Heart left ventricle (tissue), 16 donors: ENCODE measurements around the gene SLC16A8. TPM values are rescaled to one million over a fixed set of nuclear protein-coding genes. Genes with fewer than 3 reads are reported as not detected.

ENCODE experiments used
- ATAC-seq, 4 donors: fragments of 200-7000 bp; cut with Tn5 transposase; one replicate each; pipeline ENCODE4 v1.9.1; 2020 to 2022; ENCODE audit warnings: moderate library complexity in 4 of 4, mild to moderate bottlenecking in 3 of 4, moderate number of reproducible peaks in 1 of 4
- DNase-seq, 5 donors: peaks; one replicate each; pipeline ENCODE4 v3.0.0-alpha.2; 2020
- H3K27ac ChIP-seq, 12 donors: fragments of 200-600 bp; sonication (generic) in 4 of 12; one replicate each; pipeline versions ENCODE4 v1.5.0 to v1.8.0; 2016 to 2022; ENCODE audit warnings: mild to moderate bottlenecking in 2 of 12
- H3K27me3 ChIP-seq, 9 donors: fragments of 200-600 bp; sonication (generic) in 2 of 9; one replicate each; pipeline versions ENCODE4 v1.5.1 to v1.8.0; 2016 to 2022; ENCODE audit warnings: mild to moderate bottlenecking in 3 of 9
- H3K36me3 ChIP-seq, 9 donors: fragments of 200-600 bp; sonication (generic) in 2 of 9; one replicate each; pipeline versions ENCODE4 v1.5.0 to v1.8.0; 2018 to 2022; ENCODE audit warnings: mild to moderate bottlenecking in 2 of 9
- H3K4me1 ChIP-seq, 12 donors: fragments of 200-600 bp; sonication (generic) in 4 of 12; one replicate each; pipeline versions ENCODE4 v1.5.0 to v1.8.0; 2016 to 2022; ENCODE audit warnings: mild to moderate bottlenecking in 3 of 12
- H3K4me3 ChIP-seq, 12 donors: fragments of 200-600 bp; sonication (generic) in 4 of 12; one replicate each; pipeline versions ENCODE4 v1.5.0 to v1.8.0; 2017 to 2022; ENCODE audit warnings: mild to moderate bottlenecking in 9 of 12, moderate library complexity in 4 of 12
- H3K9me3 ChIP-seq, 12 donors: fragments of 200-600 bp; sonication (generic) in 4 of 12; one replicate each; pipeline versions ENCODE4 v1.5.0 to v1.8.0; 2016 to 2022; ENCODE audit warnings: mild to moderate bottlenecking in 1 of 12
- POLR2A ChIP-seq, 2 donors: fragments of 450-650 bp; IDR thresholded peaks; one replicate each; pipeline ENCODE4 v1.6.1; 2017; ENCODE audit warnings: antibody characterized with exemption in 2 of 2, mild to moderate bottlenecking in 2 of 2, moderate library complexity in 2 of 2
- WGBS, 4 donors: extraction: QIAGEN DNeasy Blood & Tissue Kit in 2 of 4; methylation state at CpG; one replicate each; pipeline versions ENCODE4 v1.1.5 to v1.1.7; 2013 to 2018; 5-methylcytosine and 5-hydroxymethylcytosine counted together
- intact Hi-C, 10 donors: fragments of 100-400 bp; cut with DNase I; formaldehyde crosslinking; loops; one replicate each; pipeline versions ENCODE4 v1.11.1 to v1.14.2; 2022
- polyA plus RNA-seq, 2 donors: library from polyadenylated mRNA; stranded (reverse); fragments of 200-250 nt; gene quantifications; one replicate each; pipeline ENCODE4 v1.2.3, GENCODE V29; 2013
- total RNA-seq, 9 donors: library from RNA; depleted of rRNA in 2 of 9; stranded (reverse); fragments of >200 nt in 2 of 9; fragmentation: NEBNext Ultra II Directional in 3 of 9; extraction: Animal tissue kit (Norgen Biotek cat#: 25700) in 3 of 9; gene quantifications; one replicate each; pipeline versions ENCODE4 v1.1.0 to v1.2.4, GENCODE V29; 2016 to 2023
- TF ChIP-seq, protein P1 (sequence below), 12 donors: fragments of 200-600 bp; sonication (generic) in 4 of 12; IDR thresholded peaks; one replicate each; pipeline versions ENCODE4 v1.5.0 to v1.8.0; 2018 to 2022; ENCODE audit warnings: antibody characterized with exemption in 12 of 12, mild to moderate bottlenecking in 5 of 12
- donor health status: ischemic (EF 13 %, LVEDD 7.1; RV severe dilation, severe dysfunction).
- donor health status: healthy with polysubstance abuse.
- donor health status: DM: no; HTN: yes; CAD: no.
- donor health status: DM: no; HTN: no; CAD: no.
- donor health status: ischemic (EF 25% LVEDD 6.9; RV normal size, moderate dysfunction).
- donor health status: ischemic (EF 25% LVEDD 5.7; RV mildly dilated, moderate dysfunction).
- donor health status: healthy.
- donor health status: DM: yes; HTN: yes; CAD: no.
- donor health status: ischemic (EF 35%, LVEDD 5.7; RV mildly dilated, moderate dysfunction).
- donor health status: nonischemic (EF 11% LVEDD 7.7; RV severe dilation, severe dysfunction).
- donor health status: DM: yes; HTN: yes; CAD: no.
- donor health status: PGD.
- donor health status: ischemic (EF 29% LVEDD 5.4; RV normal size, mild dysfunction).
- donor health status: nonischemic (EF 23%, LVEDD 6.1; RV moderate dilation, normal function).

Gene SLC16A8
- total and polyA plus RNA-seq, 11 donors, result 0.34 TPM; not detected in 10

- TF ChIP-seq, protein P1, sequence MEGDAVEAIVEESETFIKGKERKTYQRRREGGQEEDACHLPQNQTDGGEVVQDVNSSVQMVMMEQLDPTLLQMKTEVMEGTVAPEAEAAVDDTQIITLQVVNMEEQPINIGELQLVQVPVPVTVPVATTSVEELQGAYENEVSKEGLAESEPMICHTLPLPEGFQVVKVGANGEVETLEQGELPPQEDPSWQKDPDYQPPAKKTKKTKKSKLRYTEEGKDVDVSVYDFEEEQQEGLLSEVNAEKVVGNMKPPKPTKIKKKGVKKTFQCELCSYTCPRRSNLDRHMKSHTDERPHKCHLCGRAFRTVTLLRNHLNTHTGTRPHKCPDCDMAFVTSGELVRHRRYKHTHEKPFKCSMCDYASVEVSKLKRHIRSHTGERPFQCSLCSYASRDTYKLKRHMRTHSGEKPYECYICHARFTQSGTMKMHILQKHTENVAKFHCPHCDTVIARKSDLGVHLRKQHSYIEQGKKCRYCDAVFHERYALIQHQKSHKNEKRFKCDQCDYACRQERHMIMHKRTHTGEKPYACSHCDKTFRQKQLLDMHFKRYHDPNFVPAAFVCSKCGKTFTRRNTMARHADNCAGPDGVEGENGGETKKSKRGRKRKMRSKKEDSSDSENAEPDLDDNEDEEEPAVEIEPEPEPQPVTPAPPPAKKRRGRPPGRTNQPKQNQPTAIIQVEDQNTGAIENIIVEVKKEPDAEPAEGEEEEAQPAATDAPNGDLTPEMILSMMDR (IDR thresholded peaks at IDR 0.05), result no peak
- no peak for TF ChIP-seq POLR2A (IDR thresholded peaks at IDR 0.05)
- ATAC-seq (no peak), DNase-seq (peak in 2 of 5 donors; percentile 20 to 50)
- peaks cover 0 to 29% (median 9%) of the 10 kb centered on the region in 9 donors for H3K27me3 ChIP-seq
- H3K9me3 ChIP-seq, result no peaks in the 10 kb centered on the region
- peaks cover 0 to 21% (median 13%) of the 10 kb centered on the region in 9 donors for H3K36me3 ChIP-seq
- no peak overlapping the region for H3K27ac ChIP-seq
- no peak overlapping the region for H3K4me3 ChIP-seq
- H3K4me1 ChIP-seq, result peaks cover 5 to 23% (median 15%) of the 10 kb centered on the region in 12 donors
- 71 to 80% (median 79%) methylated on average over 14 to 22 of the region's 22 CpGs for WGBS, 4 donors
- intact Hi-C loops, result loop anchor here in 1 of 10 donors (10.0 kb wide), 1 partner anchor 247 kb away; no protein-coding TSS in a partner anchor
These were observed 5.7 kb downstream of the SLC16A8 start for GRCh38 chr22:38078046-38078840.

- TF ChIP-seq, protein P1 (IDR thresholded peaks at IDR 0.05), result no peak
- no peak for TF ChIP-seq POLR2A (IDR thresholded peaks at IDR 0.05)
- no peak for ATAC-seq
- Histone ChIP-seq H3K4me1 (peaks cover 5 to 22% (median 14%) of the 10 kb centered on the region in 12 donors), H3K36me3 (peaks cover 0 to 27% (median 19%) of the 10 kb centered on the region in 9 donors), H3K4me3 (no peak overlapping the region), H3K9me3 (no peaks in the 10 kb centered on the region), H3K27ac (no peak overlapping the region), H3K27me3 (peaks cover 0 to 23% (median 8%) of the 10 kb centered on the region in 9 donors)
- WGBS, 4 donors, result 75 to 84% (median 77%) methylated on average over 13 to 14 of the region's 14 CpGs
- intact Hi-C loops, result loop anchor here in 1 of 10 donors (10.0 kb wide), 1 partner anchor 247 kb away; no protein-coding TSS in a partner anchor
- DNase-seq, result peak in 1 of 5 donors; percentile 55
These were observed 6.4 kb downstream of the SLC16A8 start for GRCh38 chr22:38077595-38077994.

DNA sequence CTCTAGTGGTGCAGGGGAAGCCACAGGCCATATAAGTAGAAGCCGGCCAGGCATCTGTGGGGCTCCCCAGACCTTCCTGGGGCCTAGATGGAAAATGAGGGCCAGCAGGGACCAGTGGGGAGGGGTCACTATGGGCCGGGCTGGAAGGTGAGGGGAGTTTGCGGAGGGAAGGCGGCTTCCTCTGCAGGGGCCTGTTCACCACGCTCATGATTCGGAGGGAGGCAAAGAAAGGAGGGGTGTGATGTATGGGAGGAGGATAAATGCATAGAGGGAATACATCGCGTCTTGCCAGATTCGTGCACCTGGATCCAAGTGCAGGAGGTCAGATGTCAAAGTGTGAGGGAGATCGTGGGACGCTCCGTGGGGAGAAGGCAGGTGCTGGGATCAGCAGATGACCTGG is 6.9 kb downstream of the SLC16A8 start:
- DNase-seq (peak in 1 of 5 donors; percentile 33), ATAC-seq (no peak)
- H3K27me3 ChIP-seq, result peaks cover 0 to 18% (median 5%) of the 10 kb centered on the region in 9 donors
- TF ChIP-seq, protein P1 (IDR thresholded peaks at IDR 0.05), result no peak
- TF ChIP-seq POLR2A (IDR thresholded peaks at IDR 0.05), result no peak
- H3K27ac ChIP-seq, result no peak overlapping the region
- H3K4me3 ChIP-seq, result no peak overlapping the region
- intact Hi-C loops, result loop anchor here in 1 of 10 donors (10.0 kb wide), 1 partner anchor 248 kb away; no protein-coding TSS in a partner anchor
- peaks cover 5 to 17% (median 12%) of the 10 kb centered on the region in 12 donors for H3K4me1 ChIP-seq
- H3K9me3 ChIP-seq, result no peaks in the 10 kb centered on the region
- peaks cover 0 to 32% (median 23%) of the 10 kb centered on the region in 9 donors for H3K36me3 ChIP-seq
- 86 to 89% (median 88%) methylated on average over 12 of the region's 12 CpGs for WGBS, 4 donors

DNA sequence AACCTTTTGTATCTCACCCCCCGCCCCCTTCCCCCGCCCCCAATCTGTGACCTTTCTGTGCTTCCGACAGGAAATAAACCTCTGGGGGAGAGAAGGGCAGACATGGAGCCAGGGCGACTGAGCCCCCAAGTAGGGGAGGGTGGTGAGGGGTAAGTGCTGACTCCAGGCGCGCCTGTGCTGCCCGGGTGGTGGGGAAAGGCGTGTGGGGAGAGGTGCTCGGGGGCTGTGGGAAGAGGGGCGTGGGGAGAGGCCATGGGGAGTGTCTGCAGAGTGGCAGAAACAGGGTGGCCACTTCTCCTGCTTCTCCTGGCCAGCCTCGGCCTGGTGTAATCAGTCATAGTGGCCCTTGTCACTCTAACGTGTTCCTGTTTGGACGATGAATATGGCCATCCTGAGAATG is 8.0 kb downstream of the SLC16A8 start:
- 85 to 92% (median 91%) methylated on average over 13 of the region's 13 CpGs for WGBS, 4 donors
- DNase-seq (peak in 1 of 5 donors; percentile 20), ATAC-seq (no peak)
- H3K27ac ChIP-seq, result no peak overlapping the region
- intact Hi-C loops, result loop anchor here in 1 of 10 donors (10.0 kb wide), 1 partner anchor 249 kb away; no protein-coding TSS in a partner anchor
- H3K36me3 ChIP-seq, result peaks cover 0 to 42% (median 34%) of the 10 kb centered on the region in 9 donors
- peaks cover 0 to 8% (median 0%) of the 10 kb centered on the region in 9 donors for H3K27me3 ChIP-seq
- H3K9me3 ChIP-seq, result no peaks in the 10 kb centered on the region
- no peak overlapping the region for H3K4me3 ChIP-seq
- TF ChIP-seq, protein P1 (IDR thresholded peaks at IDR 0.05), result no peak
- TF ChIP-seq POLR2A (IDR thresholded peaks at IDR 0.05), result no peak
- H3K4me1 ChIP-seq, result peaks cover 0 to 11% (median 4%) of the 10 kb centered on the region in 12 donors
